NCI-H1048 (cell line): Measurements from ENCODE around the gene PIAS2.
"Not testable (repeated sequence)": the region's sequence is repeated elsewhere in the genome, so short reads cannot be mapped to it uniquely, and the experiment has no call there.

Experiments
- DNase-seq: peaks from one replicate; lab custom pipeline; 2025; lab: John Stamatoyannopoulos, UW

PIAS2 gene

GRCh38 chr18:46832849-46833248, 84.5 kb downstream of the PIAS2 start:
- no peak for DNase-seq

GRCh38 chr18:46832422-46832821, 84.9 kb downstream of the PIAS2 start:
- not testable (repeated sequence) for DNase-seq

GRCh38 chr18:46831434-46831833, 85.9 kb downstream of the PIAS2 start:
- DNase-seq, result no peak

GRCh38 chr18:46830633-46831032, 86.7 kb downstream of the PIAS2 start:
- DNase-seq, result no peak

- DNase-seq, result no peak
These were observed 87.4 kb downstream of the PIAS2 start for GRCh38 chr18:46829947-46830346.

- no peak for DNase-seq
These were observed 87.8 kb downstream of the PIAS2 start for GRCh38 chr18:46829531-46829930.

- DNase-seq, result no peak
These were observed 95.2 kb downstream of the PIAS2 start for GRCh38 chr18:46821856-46822711.

- DNase-seq, result no peak
These were observed 96.4 kb downstream of the PIAS2 start for GRCh38 chr18:46820863-46821262.

GRCh38 chr18:46815661-46816060, 101.6 kb downstream of the PIAS2 start:
- no peak for DNase-seq

GRCh38 chr18:46814399-46814798, 102.9 kb downstream of the PIAS2 start:
- no peak for DNase-seq

GRCh38 chr18:46812311-46812710, 105.0 kb downstream of the PIAS2 start:
- no peak for DNase-seq

GRCh38 chr18:46810481-46811000, 106.8 kb downstream of the PIAS2 start:
- no peak for DNase-seq

GRCh38 chr18:46809145-46809544, 108.2 kb downstream of the PIAS2 start:
- no peak for DNase-seq

GRCh38 chr18:46795945-46796344, 121.4 kb downstream of the PIAS2 start:
- not testable (repeated sequence) for DNase-seq

GRCh38 chr18:46794607-46795006, 122.7 kb downstream of the PIAS2 start:
- DNase-seq, result no peak

- no peak for DNase-seq
These were observed 123.7 kb downstream of the PIAS2 start for GRCh38 chr18:46793565-46793964.

GRCh38 chr18:46789088-46789487, 128.2 kb downstream of the PIAS2 start:
- DNase-seq, result no peak

- no peak for DNase-seq
These were observed 129.6 kb downstream of the PIAS2 start for GRCh38 chr18:46787674-46788073.

- no peak for DNase-seq
These were observed 144.9 kb downstream of the PIAS2 start for GRCh38 chr18:46772357-46772756.

GRCh38 chr18:46771141-46771540, 146.2 kb downstream of the PIAS2 start:
- DNase-seq, result no peak

- no peak for DNase-seq
These were observed 146.6 kb downstream of the PIAS2 start for GRCh38 chr18:46770708-46771107.

- DNase-seq, result no peak
These were observed 149.0 kb downstream of the PIAS2 start for GRCh38 chr18:46768166-46768921.

GRCh38 chr18:46767217-46767616, 150.1 kb downstream of the PIAS2 start:
- DNase-seq, result no peak
